Measurements from ENCODE around the gene RERE. TPM values are rescaled to one million over a fixed set of nuclear protein-coding genes. Genes with fewer than 3 reads are reported as not detected.

Gene RERE
- total and polyA plus RNA-seq, 2 donors (not counting 3 experiments of a cell fraction or from before 2014, with no cell fraction given), result 14.1 to 113 TPM

- Histone ChIP-seq H3K79me2 (ENCODE audit: control insufficient read depth, insufficient read depth, low read length) (peaks cover 17% of the 10 kb centered on the region), H3K4me3 (replicated peaks in 1 of 3; ENCODE audit: insufficient read depth in 1 of 3, low read depth in 1 of 3, low read length in 3 of 3) (no peak overlapping the region), H3K9ac (replicated peaks; ENCODE audit: extremely low read depth, insufficient read depth, low read length) (no peak overlapping the region), H3K4me1 (ENCODE audit: control insufficient read depth, extremely low read depth, insufficient read depth, low read length) (peaks cover 2% of the 10 kb centered on the region), H3K9me1 (replicated peaks; ENCODE audit: control insufficient read depth, extremely low read depth, insufficient read depth, low read length) (no peaks in the 10 kb centered on the region), H3K27ac (ENCODE audit: insufficient read depth, low read depth, low read length) (no peak overlapping the region), H2AFZ (ENCODE audit: low read depth, low read length) (no peak overlapping the region), H3K9me3 (replicated peaks; ENCODE audit: control insufficient read depth, insufficient read depth, low read length) (no peaks in the 10 kb centered on the region), H3K36me3 (ENCODE audit: control insufficient read depth in 2 of 2, extremely low read depth in 1 of 2, insufficient read depth in 2 of 2, low read length in 2 of 2) (no peaks in the 10 kb centered on the region), H3K27me3 (ENCODE audit: control insufficient read depth in 2 of 2, insufficient read depth in 2 of 2, low read length in 2 of 2) (no peaks in the 10 kb centered on the region), H3K4me2 (ENCODE audit: insufficient read depth, low read length) (no peak overlapping the region), H4K20me1 (replicated peaks; ENCODE audit: control insufficient read depth, extremely low read depth, insufficient read depth, low read length) (no peaks in the 10 kb centered on the region)
- ChIA-PET POLR2A (interaction anchor here (1.5 kb wide), 1 partner anchor 287 kb away, joined by 3 read pairs; no protein-coding TSS in a partner anchor), CTCF (interaction anchor here (0.6 to 5.5 kb wide), 30 partner anchors 8 to 287 kb away, joined by 3 to 102 read pairs (median 5); no protein-coding TSS in a partner anchor)
- TF ChIP-seq JUN (IDR thresholded peaks at IDR 0.05; ENCODE audit: borderline replicate concordance, insufficient read depth, insufficient read length, low read depth), result no peak
- no peak for TF ChIP-seq FOS (IDR thresholded peaks at IDR 0.05; ENCODE audit: borderline replicate concordance, insufficient read depth, low read length)
- TF ChIP-seq POLR2AphosphoS5 (IDR thresholded peaks at IDR 0.05; ENCODE audit: insufficient read depth, low read depth, low read length), result no peak
- TF ChIP-seq CTCF (IDR thresholded peaks at IDR 0.05; ENCODE audit: extremely low read depth in 1 of 2, insufficient read depth in 1 of 2, low read depth in 1 of 2, low read length in 2 of 2), result no peak
- TF ChIP-seq MYC (IDR thresholded peaks at IDR 0.05; ENCODE audit: low read depth, low read length), result no peak
- TF ChIP-seq MAX (IDR thresholded peaks at IDR 0.05; ENCODE audit: insufficient read depth, insufficient read length), result no peak
- no peak for FAIRE-seq
- DNase-seq (ENCODE audit: low read depth, low spot score), result no peak
- dilution Hi-C loops (cut with MboI; ENCODE audit: extremely low pct_ligation_motif_present, low sequenced_read_pairs) (no loop called here), intact Hi-C loops (cut with micrococcal nuclease) (no loop called here)
- no TSS peak for BruUV-seq (replicated peaks)
Observed at GRCh38 chr1:8562222-8562621, 255.2 kb downstream of the RERE start.
